LoVo (cell line): ENCODE data around the gene SCYGR1.
"Not testable (repeated sequence)": the region's sequence is repeated elsewhere in the genome, so short reads cannot be mapped to it uniquely, and the experiment has no call there.

Experiments used
- DNase-seq: peaks from one replicate; pipeline ENCODE4 v3.0.0-alpha.2; 2016; ENCODE audit warnings: low spot score

The SCYGR1 gene

DNA sequence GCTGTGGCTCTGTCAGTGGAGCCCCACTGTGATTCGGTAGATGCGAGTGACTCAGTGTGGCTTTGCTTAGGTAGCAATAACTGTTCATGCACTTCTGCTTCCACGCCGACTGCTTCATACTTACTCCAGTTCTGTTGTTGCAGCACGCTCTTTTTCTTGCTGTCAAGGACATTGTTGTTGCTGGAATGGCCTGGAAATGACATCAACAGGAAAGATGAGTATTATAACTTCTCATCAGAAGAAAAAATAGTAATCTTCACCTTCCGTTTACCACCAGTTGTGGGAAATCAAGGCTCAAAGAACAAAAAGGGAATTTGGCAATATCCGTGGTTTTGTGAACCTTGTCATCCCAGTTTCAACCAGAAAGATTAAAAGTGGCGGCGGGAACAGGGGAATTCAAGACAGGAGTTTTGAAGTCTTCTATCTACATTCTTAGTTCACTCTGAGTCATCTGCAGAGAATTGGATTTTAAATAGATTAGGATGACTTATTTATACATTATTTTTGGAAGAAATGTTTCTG lies 16.9 kb downstream of the SCYGR1 start:
- no peak for DNase-seq

DNA sequence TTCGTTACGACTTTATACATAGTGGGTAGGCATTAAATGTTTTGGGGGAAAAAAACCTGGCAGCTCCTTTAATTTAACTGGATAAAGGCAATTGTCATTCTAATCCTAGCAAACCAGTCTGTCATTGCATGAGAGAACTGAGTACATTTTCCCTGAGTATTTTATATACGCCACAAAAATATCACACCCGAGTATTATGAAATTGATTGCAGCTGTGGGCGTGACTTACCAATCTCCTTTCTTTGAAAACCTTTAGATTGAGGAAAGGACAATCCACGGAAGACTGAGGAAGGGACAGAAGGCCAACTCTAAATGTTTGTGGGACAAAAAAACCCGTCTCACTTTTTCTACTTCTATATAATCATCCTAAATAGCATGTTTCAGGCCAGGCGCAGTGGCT lies 17.7 kb downstream of the SCYGR1 start:
- no peak for DNase-seq

DNA sequence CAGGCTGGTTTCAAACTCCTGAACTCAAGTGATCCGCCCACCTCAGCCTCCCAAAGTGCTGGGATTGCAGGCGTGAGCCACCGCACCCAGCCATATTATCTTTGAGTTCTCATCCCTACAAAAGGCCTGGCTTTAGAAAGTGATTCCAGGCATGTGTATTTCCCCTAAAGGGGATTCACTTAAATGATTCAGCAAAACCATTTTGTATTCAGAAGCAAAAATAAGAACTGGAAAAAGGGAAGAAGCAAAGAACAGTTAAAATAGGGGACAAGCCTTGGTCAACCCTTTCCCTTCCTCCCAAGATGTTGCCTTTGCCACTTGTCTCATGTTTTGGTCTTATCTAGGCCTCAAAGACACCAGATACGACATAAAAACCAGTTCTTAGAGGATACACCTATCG lies 19.2 kb downstream of the SCYGR1 start:
- DNase-seq: no peak

- no peak for DNase-seq
Observed at GRCh38 chr2:227367427-227367795, 20.3 kb downstream of the SCYGR1 start.

- no peak for DNase-seq
Observed at GRCh38 chr2:227366769-227367426, 20.9 kb downstream of the SCYGR1 start.

GRCh38 chr2:227365833-227366232 lies 21.9 kb downstream of the SCYGR1 start:
- no peak for DNase-seq

DNA sequence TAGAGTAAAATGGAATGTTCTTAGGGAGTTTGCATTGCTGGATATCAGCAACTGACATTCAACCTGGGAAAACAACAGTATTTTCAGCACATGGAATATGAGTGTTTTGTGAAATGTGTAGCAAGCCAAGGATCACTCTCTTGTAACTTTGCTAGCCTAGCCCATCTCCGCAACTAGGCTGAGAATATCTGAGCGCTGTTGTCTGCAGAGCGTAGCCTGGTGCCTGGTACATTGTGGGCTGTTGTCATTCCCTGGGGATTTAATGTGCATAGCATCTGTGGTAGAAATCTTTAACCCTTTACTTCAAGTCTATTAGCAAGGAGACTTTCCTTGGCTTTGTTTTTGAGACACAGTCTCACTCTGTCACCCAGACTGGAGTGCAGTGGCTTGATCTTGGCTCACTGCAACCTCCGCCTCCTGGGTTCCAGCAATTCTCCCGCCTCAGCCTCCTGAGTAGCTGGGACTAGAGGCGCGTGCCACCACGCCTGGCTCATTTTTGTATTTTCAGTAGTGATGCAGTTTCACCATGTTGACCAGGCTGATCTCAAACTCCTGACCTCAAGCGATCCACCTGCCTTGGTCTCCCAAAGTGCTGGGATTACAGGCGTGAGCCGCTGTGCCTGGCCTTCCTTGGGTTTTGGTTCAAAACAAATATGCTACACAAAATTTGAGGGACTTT lies 23.0 kb downstream of the SCYGR1 start:
- not testable (repeated sequence) for DNase-seq

DNA sequence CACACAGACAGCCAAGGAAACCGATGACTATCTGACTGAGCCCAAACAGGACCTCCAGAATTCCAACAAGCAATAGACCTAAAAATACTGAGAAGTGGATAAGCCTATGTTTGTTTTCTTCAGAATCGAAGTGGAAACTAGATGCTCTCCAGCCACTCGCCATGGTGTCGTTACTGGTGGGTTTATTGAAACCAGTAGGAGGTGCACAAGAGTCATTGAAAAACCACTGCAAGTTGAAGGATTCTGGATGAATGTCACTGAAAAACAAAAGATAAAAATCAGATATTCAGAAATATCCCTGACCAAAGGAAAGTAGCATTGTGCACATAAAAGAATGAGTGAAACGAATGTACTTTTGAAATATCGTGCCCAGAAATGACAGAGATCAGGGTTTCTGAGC lies 24.0 kb downstream of the SCYGR1 start:
- no peak for DNase-seq

DNA sequence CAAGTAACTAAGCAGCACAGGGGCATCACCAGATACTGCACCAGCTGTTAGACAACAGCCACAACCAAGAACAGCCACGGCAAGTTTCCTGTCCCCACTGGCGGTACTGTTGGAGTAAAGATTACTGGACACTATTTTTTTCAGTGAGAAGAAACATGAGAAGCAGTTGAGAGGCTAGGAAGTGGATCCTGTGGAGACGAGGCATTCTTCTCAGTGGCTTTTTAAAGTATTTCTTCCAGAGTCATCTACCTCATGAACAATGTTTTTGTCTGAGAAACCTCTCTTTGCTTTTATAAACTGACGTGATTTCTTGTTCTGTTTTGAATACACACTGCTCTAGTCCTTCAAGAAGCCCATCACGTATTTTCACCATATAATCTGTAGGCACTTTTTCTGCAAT lies 27.4 kb downstream of the SCYGR1 start:
- DNase-seq: no peak

GRCh38 chr2:227351639-227352038 lies 36.1 kb downstream of the SCYGR1 start:
- no peak for DNase-seq

GRCh38 chr2:227349989-227350612 lies 37.6 kb downstream of the SCYGR1 start:
- no peak for DNase-seq

DNA sequence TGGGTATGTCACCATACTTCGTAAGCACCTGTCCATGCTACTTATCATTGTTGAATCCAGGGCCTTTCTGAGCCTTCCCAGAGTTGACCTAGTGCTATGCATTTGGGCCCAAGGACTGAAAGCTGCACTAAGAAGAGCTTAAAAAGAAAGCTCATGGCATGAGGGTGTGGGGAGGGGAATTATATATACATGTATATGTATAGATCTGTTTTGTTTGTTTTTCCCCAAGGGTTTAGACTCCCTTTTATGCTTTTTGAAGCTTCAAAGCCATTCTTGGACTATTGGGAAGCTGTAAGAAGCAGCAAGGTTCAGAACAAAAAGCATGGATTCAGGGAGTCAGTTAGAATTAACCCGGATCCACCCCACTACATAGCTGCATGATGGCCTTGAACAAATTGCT lies 39.4 kb downstream of the SCYGR1 start:
- no peak for DNase-seq

DNA sequence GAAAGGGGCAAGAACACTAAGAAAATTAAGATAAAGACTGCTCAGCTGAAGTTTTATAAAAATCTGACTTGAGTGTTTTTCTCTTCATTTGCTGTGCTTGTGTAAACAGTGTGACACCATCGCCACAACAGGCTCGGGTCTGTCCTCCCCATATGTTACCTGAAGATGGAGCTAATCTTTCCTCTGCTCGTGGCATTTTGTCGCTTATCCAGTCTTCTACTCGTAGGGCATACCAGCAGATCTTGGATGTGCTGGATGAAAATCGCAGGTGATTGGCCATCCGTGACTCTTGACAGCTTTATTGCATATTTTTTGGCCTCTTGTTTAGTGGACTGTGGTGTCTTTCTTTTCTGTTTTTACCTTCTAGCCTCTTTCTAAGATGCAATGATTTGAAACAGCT lies 40.6 kb downstream of the SCYGR1 start:
- no peak for DNase-seq

- DNase-seq: no peak
Observed at GRCh38 chr2:227344231-227344630, 43.5 kb downstream of the SCYGR1 start.

DNA sequence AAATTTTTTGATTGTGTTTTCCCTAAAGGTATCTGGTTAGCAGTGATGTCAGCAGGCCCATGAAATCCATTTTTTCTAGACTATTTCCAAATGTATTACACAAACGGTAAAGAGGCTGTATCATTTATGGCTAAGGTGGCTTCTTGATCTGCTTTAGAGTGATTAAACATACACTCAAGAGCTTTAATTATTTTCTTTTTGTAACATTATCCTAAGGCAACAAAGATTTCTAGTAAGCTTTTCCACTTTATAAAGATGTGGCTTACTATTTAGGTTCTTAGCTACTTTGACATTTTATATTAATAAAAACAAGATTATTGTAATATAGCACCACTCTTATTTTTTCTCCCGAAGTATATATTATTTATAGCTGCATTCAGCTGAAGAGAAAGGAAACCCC lies 46.2 kb downstream of the SCYGR1 start:
- DNase-seq: no peak

DNA sequence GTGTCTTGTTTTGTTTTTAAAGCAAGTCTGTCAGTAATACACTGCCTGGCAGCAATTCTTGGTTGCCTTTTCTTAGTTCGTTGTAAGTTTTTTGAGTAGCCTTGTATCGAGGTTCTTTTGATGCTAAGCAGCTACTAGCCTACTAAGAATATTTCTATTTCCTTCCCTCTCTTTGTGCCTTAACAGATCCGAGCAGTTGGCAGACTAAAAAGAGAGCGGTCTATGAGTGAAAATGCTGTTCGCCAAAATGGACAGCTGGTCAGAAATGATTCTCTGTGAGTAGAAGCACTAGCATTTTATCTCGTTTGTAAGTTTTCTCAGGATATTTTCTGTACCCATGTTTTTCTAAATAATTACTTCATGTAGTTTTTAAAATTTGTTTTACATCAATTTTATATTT lies 47.6 kb downstream of the SCYGR1 start:
- no peak for DNase-seq

- DNase-seq: no peak
Observed at GRCh38 chr2:227339098-227339599, 48.6 kb downstream of the SCYGR1 start.
